ENCODE results near the gene GRAP2.

Gene GRAP2

DNA sequence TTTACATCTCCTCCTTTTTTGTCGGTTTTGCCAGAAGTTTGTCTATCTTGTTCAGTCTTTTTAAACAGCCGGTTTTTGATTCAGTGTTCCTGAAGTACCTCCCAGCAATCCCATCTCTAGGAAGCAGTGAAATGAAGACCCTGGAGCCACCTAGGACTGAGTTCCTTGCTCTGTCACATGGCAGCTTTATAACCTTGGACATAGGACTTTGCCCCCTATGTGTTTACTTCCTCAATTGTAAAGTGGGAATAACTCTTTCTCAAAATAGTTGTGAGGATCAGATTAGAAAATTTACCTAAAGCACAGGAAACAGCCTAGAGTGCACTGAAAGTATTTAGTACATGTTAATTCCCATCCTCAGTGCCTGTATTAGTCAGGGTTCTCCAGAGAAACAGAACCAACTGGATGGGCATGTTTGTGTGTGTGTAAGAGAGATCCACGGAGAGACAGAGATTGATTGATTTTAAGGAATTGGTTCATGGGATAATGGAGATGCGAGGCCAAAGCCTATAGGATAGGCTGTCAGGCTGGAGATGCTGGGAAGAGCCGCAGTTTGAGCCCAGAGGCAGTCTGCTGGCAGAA, 113.9 kb downstream of the GRAP2 start:
- peak; percentile 60 for DNase-seq (ENCODE audit: low spot score)

DNA sequence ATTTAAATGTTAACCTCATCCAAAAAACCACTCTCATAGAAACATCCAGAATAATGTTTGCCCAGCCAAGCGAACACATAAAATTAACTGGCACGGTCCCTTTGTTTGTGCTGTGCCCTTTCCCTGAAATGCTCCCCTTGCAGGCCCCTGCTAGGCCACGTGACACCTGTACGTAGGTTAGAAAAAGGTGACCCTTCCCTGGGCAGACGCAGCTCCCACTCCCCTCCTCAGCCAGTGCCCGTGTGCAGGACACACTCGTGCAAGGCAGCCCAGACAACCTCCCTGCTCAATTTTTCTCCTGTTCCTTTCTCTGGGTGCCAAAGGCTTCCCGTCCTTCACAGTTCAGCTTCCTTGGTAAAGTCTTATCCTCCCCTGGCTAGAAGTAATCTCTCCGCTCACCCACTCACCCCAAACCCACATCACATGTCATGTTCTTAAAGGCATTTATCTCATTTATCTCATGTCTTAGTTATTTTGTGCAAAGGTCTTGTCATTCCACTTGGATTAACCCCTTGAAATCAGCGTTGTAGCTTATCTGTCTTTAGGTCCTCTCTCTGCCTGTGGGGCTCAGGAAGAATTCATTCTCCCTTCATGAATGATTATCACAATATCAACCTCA, 114.6 kb downstream of the GRAP2 start:
- DNase-seq (ENCODE audit: low spot score) = no peak

DNA sequence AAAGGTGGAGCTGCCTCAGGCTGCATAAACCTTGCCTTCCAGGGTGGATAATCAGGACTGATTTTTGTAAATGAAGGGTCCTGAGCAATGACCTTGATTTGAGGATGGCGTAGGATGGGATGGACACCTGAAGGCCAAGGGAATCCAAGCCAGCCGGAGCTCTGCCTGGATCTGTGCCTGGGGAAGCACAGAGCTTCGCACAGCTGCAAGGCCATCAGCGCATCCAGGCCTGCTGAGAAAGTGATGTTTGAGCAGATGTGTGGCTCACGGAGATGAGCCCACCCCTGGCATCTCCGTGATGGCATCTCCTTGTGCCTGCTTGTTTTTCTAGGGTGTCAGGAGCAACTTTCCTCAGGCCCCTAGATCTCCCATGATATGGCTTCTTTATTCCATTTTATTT, 117.2 kb downstream of the GRAP2 start:
- DNase-seq (ENCODE audit: low spot score) = no peak

DNA sequence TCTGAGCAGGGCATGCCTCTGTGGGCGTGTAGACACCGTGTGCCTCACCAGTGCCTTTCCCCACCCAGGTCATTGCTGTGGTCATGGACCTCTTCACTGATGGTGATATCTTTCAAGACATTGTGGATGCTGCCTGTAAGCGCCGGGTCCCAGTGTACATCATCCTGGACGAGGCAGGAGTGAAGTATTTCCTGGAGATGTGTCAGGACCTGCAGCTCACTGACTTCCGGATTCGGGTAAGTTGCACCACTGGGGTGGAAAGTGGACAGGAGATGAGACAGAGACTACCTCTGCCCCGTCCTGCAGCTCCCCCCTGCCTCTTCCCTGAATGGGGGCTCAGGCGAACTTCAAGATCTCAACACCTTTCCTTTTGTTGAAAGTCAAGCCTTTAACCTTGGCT, 118.2 kb downstream of the GRAP2 start:
- no peak for DNase-seq (ENCODE audit: low spot score)

DNA sequence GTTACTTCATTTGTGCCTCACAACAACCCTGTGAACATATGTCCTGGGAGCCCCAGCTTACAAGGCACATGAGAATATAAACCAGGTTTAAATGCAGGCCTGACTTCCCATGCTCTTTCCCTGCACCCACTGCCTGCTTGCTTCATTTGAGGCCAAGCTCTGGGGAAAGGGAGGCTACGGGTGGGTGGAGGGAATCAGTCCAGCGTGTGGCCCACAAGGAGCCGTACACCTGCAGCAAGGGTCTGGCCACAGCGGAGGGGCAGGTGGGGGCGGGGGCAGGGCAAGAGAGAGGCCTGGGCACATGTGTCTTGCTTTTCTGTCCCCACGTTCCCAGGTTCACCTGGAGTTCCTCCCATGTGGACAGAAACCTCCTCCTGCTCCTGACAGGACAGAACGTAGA, 120.1 kb downstream of the GRAP2 start:
- DNase-seq (ENCODE audit: low spot score) = no peak

DNA sequence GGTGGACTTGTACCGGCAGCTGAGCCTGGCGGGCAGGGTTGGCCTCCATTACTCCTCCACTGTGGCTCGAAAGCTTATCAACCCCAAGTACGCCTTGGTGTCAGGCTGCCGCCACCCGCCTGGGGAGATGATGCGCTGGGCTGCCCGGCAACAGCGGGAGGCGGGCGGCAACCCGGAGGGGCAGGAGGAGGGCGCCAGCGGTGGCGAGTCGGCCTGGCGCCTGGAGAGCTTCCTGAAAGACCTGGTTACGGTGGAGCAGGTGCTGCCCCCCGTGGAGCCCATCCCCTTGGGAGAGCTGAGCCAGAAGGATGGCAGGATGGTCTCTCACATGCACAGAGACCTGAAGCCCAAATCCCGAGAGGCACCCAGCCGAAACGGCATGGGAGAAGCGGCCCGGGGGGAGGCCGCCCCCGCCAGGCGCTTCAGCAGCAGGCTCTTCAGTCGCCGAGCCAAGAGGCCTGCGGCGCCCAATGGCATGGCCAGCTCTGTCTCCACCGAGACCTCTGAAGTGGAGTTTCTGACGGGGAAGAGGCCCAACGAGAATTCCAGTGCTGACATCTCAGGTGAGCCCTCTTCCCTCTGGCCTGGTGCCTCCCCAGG, 120.6 kb downstream of the GRAP2 start:
- no peak for DNase-seq (ENCODE audit: low spot score)

DNA sequence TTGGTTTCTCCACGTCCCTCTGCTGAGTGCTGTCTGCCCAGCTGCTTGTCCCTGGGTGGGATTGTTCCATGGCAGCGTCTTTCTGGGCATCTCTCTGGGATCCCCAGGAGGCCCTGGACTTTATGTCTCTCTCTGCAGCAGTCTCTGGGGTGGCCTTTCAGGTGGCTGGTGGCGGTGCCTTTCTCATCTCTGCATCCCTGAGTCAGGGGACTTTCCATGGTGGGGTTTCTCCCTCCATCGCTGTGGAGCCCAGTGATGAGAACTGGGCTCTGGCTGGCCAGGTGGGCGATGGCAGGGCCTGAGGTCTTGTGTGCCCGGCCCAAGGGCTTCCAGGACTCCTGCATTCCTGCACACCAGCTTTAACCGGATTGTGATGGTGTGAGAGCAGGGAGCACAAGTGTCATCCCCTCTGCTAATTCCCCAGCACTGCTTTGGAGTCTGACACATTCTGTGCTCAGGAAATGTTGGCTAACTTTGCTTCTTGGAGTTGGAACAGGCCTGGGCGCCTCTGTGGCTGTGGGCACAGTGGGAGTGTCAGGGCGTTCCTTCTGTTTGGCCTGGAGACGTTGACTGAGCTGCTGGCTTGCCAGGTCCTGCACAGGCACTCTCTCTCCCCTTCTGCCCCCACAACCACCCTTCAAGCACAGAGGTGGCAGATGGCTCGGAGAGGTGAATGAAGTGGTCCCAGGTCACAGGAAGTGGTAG, 121.8 kb downstream of the GRAP2 start:
- DNase-seq (ENCODE audit: low spot score) = no peak
